GM19023 (cell line): Measurements from ENCODE around the gene KIAA1549.
"Not testable (repeated sequence)": the region's sequence is repeated elsewhere in the genome, so short reads cannot be mapped to it uniquely, and the experiment has no call there.

Source experiments
- ATAC-seq: cut with Tn5 transposase; IDR thresholded peaks from one replicate; pipeline ENCODE4 v1.9.1; 2021; ENCODE audit warnings: mild to moderate bottlenecking, moderate library complexity; ENCODE audit not compliant: unreplicated experiment

KIAA1549 gene

GRCh38 chr7:138821912-138822311, 159.3 kb downstream of the KIAA1549 start:
- ATAC-seq = no peak

DNA sequence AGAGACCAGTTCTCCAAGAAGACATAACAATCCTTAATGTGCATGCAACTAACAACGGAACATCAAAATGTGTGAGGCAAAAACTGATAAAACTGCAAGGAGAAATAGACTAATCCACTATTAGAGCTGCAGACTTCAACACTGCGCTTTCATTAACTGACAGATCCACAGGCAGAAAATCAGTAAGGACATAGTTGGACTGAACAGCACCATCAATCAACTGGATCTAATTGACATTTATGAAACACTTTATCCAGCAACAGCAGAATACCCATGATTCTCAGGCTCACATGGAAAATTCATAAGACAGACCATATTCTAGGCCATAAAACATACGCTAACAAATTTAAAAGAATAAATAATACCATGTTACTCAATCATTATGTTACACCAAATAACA, 161.6 kb downstream of the KIAA1549 start:
- no peak for ATAC-seq

- no peak for ATAC-seq
These were observed 164.5 kb downstream of the KIAA1549 start for GRCh38 chr7:138816650-138817049.

DNA sequence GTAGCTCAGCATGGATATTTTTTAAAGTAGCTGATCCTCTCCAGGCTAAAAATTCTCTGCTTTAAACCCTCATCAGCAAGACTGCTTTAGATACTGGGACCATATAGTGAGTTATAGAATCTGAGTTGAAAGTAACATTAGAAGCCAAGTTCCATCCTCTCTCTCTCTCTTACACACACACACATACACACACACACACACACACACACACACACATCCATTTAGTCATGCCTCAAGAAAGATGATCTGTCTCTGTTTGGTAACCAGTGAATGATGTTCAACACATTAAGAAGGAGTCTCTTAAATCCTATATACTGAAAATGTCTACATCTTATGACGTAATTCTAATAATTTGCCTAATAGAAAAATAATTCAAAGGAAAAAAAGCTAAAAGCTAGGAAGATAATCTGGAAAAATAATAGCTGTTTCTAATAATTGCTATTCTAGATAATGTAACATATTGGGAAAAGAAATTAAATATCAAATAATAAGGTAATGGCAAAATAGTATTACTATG, 166.3 kb downstream of the KIAA1549 start:
- no peak for ATAC-seq

DNA sequence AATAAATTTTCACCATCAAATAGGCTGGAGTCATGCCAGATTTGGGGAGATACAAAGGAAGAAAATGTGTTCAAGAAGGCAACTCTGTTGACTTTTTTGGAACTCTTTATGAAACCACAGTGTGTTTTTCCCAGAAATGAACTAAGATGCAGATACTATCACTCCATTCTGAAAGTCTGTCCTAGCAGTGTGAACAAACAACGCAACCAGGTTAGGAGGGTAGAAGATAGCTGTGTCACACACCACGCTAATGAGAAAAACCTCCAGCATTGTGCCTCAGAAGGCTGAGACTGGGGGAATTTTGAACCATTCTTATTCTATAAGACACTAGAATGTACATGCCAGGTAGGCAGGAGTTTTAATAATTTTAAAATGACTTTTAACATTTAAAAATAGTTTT, 167.2 kb downstream of the KIAA1549 start:
- ATAC-seq = no peak

DNA sequence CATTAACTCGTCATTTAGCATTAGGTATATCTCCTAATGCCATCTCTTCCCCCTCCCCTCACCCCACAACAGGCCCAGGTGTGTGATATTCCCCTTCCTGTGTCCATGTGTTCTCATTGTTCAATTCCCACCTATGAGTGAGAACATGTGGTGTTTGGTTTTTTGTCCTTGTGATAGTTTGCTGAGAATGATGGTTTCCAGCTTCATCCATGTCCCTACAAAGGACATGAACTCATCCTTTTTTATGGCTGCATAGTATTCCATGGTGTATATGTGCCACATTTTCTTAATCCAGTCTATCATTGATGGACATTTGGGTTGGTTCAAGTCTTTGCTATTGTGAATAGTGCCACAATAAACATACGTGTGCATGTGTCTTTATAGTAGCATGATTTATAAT, 169.9 kb downstream of the KIAA1549 start:
- ATAC-seq = not testable (repeated sequence)

DNA sequence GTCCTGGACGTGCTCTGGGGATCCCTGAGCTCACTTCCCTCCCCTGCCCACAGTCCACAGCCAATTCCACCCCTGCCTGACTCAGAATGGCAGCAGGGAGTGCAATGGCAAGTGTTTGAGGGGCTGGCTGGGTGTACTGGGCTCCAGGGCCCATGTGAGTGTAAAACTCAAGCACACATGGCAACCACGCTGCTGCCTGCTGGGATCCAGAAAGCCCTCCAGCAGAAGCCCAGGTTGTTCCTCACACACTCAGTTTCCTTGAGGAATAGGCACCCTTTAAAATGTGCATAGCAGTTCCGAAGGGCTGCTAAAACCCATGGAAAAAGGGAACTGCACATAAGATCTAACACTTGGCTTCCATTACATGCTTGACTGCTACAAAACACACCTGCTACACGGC, 171.8 kb downstream of the KIAA1549 start:
- ATAC-seq = no peak

DNA sequence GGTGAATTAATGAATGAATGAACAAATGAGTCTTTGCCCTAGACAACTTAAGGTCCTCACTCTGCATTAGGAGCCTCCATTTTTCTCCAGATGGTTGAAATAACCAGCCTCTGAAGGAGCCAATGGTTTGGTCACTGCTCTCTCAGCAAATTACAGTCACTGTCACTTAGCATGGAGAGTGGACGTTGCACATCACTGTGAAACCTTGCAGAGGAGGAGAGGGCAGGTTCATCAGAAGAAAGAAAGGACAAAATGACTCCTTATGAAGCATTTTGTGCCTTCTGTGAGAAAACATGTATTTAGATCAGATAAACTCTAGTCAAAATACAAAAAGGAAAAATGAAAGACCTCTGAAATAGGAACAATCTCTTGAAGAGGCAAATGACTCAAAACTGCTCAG, 176.6 kb downstream of the KIAA1549 start:
- no peak for ATAC-seq

DNA sequence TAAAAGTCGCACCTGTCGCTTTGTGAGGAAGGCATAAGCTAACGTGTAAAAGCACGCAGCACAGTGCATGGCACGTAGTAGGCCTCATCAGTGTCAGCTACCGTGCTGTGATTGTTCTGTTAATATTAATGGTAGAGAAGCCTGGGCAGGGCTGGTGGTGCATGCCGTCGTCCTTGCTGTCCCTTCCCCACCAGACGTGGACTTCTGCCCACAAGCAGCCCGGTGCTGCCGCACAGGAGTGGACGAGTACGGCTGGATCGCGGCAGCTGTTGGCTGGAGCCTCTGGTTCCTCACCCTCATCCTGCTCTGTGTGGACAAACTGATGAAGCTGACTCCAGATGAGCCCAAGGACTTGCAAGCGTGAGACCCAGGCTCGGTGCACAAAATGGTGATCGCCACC, 178.5 kb downstream of the KIAA1549 start:
- no peak for ATAC-seq

DNA sequence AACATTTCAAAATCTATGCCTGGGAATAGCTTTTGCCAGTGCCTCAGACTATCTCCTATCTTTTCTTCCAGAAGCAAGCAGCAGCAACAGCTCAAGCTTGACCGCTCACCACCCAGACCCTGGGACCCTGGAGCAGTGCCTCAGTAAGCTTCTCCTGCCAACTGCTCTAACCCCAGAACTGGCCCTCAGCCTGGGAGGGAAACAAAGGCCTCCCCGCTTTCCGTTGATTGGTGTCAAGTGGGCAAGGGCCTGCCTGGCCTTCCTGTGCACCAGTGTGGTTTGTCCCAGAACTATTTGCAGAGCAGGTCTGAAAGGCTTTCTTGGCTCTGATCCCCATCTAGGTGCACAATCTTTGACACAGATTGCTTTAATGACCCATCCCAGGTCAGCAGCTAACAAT, 179.9 kb downstream of the KIAA1549 start:
- ATAC-seq = no peak

DNA sequence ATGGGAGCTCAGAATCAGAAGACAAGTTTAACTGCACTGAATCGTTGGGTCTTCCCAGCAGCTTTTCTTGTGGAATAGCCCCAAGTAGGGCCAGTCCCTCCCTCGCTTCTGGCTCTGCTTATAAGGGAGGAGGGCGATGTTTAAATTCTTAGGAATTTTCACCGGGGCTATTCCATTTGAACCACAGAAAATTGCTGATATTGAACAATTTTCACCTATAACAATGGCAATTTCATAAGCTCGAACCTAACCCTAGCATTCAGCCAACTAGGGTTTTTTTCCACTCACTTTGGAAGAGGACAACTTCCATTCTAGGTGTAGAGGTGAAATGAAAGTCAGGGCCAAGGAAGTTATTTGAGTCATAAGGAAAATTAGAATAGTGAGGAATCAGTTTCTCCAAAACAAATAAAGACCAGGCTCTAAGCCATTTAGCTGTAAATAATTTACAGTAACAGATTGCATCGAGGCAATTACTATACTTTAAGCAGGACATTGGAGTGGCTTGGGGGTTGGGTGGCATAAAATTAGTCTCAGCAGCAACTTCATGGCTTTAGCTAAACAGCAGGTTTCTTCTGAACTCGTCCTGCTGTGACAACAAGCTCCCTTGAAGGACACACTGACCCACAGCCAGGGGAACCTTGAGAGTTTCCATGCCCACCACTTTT, 181.7 kb downstream of the KIAA1549 start:
- no peak for ATAC-seq

- ATAC-seq = no peak
These were observed 182.4 kb downstream of the KIAA1549 start for GRCh38 chr7:138798836-138799235.

DNA sequence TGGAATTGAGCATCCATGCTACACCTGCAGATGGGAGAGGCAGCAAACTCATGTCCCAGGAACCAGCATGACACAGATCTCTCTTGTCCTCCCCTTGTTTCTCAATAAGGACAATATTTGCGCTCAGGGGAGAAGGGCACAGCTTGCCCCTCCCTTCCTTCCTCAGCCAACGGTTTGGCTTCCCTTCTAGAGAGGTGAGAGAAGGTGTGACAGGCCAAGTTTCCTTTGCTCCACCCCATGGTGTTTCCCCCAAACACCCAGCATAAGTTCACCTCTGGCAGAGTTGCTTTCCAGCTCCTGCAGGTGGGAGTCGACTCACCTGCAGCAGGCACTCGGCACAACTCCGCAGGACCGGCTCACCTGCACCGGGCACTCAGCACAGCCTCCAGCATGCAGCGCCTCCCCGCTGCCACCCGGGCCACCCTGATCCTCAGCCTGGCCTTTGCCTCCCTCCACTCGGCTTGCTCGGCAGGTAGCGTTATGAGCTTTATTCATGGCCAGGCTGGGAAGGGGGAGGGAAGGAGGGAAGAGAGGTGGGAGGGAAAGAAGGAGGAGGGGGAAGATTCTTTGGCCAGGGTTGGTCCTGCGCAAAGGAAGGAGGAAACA, 183.4 kb downstream of the KIAA1549 start, which contains the start of the genes ATP6V0A4 and TMEM213:
Gene ATP6V0A4, minus strand, starts transcription at position 482 of the 606 bp plus-strand sequence. CDS start 26,949 bp downstream, outside the sequence.
Gene TMEM213, plus strand, starts transcription at position 280 of the 606 bp plus-strand sequence. Its CDS starts 111 bp downstream, at position 391.
- ATAC-seq = no peak

GRCh38 chr7:138797046-138797445, 184.1 kb downstream of the KIAA1549 start:
- not testable (repeated sequence) for ATAC-seq

DNA sequence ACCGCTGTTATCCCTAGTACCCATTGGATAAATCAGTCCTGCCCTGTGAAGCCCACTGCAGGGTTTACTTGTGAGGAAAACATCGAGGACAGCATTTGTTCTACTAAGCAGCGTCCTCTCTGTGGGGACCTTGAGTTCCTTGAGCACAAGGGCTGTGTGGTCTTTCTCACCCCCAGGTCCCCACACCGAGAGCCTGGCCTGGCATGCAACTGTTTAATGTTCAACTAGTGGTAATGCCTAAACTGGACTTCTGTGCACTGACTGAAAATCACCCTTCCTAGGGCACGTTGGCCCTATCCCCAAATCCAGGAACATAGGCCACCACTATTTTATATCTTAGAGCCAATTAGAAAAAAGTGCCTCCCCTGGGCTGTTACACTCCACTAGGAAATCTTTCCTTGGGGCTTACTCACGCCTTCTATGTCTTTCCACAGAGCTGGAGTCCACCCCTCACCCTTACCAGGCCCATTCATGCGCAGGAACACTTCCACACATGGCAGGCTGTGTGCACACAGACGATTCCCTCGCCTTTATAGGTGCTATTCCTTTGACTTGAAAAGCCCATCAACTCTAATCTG, 185.1 kb downstream of the KIAA1549 start:
- no peak for ATAC-seq

GRCh38 chr7:138785587-138786437, 195.4 kb downstream of the KIAA1549 start:
- no peak for ATAC-seq

- no peak for ATAC-seq
These were observed 196.5 kb downstream of the KIAA1549 start for GRCh38 chr7:138784692-138785091.
